DOHH2 (cell line): Measurements from ENCODE around the gene RNGTT.

Experiments
- H3F3A ChIP-seq: fragments of 200-600 bp; sonication (generic), shearing (Covaris generic); 2 replicates; pipeline ENCODE4 v1.6.0; 2016; ENCODE audit warnings: antibody characterized with exemption, mild to moderate bottlenecking; ENCODE audit not compliant: control insufficient read depth, insufficient read depth
- H3K27ac ChIP-seq: fragments of 200-600 bp; sonication (generic); 2 replicates; pipeline ENCODE4 v1.5.1; 2014; ENCODE audit warnings: low read depth, mild to moderate bottlenecking, low read length, moderate library complexity
- H3K27me3 ChIP-seq: fragments of 200-600 bp; sonication (generic); 2 replicates; pipeline ENCODE4 v1.6.1; 2014; ENCODE audit warnings: mild to moderate bottlenecking, low read length, mixed read lengths; ENCODE audit not compliant: control insufficient read depth
- H3K36me3 ChIP-seq: fragments of 200-600 bp; sonication (generic); 2 replicates; pipeline ENCODE4 v1.6.1; 2014; ENCODE audit warnings: mild to moderate bottlenecking, low read length, moderate library complexity, mixed read lengths; ENCODE audit not compliant: control insufficient read depth
- H3K4me1 ChIP-seq: fragments of 200-600 bp; sonication (generic); 2 replicates; pipeline ENCODE4 v1.6.1; 2014; ENCODE audit warnings: mild to moderate bottlenecking, low read length, mixed read lengths; ENCODE audit not compliant: control insufficient read depth
- H3K4me2 ChIP-seq: fragments of 200-600 bp; sonication (generic); 2 replicates; pipeline ENCODE4 v1.6.0; 2014; ENCODE audit warnings: mild to moderate bottlenecking, low read length, moderate library complexity
- H3K4me3 ChIP-seq: fragments of 200-600 bp; sonication (generic); 2 replicates; pipeline ENCODE4 v1.5.1; 2014; ENCODE audit warnings: mild to moderate bottlenecking, low read length, mixed read lengths
- H3K79me2 ChIP-seq: fragments of 200-600 bp; sonication (generic); 2 replicates; pipeline ENCODE4 v1.6.1; 2014; ENCODE audit warnings: mild to moderate bottlenecking, low read length, mixed read lengths; ENCODE audit not compliant: control insufficient read depth
- H3K9me2 ChIP-seq: fragments of 200-600 bp; sonication (generic); replicated peaks from 2 replicates; pipeline ENCODE4 v1.6.1; 2014; ENCODE audit warnings: mild to moderate bottlenecking, low read length, mixed read lengths; ENCODE audit not compliant: control insufficient read depth
- H3K9me3 ChIP-seq: fragments of 200-600 bp; sonication (generic); 2 replicates; pipeline ENCODE4 v1.6.1; 2014; ENCODE audit warnings: antibody characterized with exemption, low read length, mixed read lengths; ENCODE audit not compliant: control insufficient read depth, insufficient read depth
- H4K20me1 ChIP-seq: fragments of 200-600 bp; sonication (generic); 2 replicates; pipeline ENCODE4 v1.6.0; 2014; ENCODE audit warnings: low read depth, mild to moderate bottlenecking, antibody characterized with exemption, low read length, moderate library complexity; ENCODE audit not compliant: control insufficient read depth, insufficient read depth
- EZH2phosphoT487 ChIP-seq: fragments of 200-600 bp; sonication (generic); IDR thresholded peaks from 2 replicates; pipeline ENCODE4 v1.6.1; 2017; ENCODE audit warnings: borderline replicate concordance, mild to moderate bottlenecking, antibody characterized with exemption, low read length, moderate library complexity, mixed read lengths
- TF ChIP-seq, protein P1 (sequence below): fragments of 200-600 bp; sonication (generic); IDR thresholded peaks from one replicate; pipeline ENCODE4 v1.5.1; 2014; ENCODE audit warnings: antibody characterized with exemption, mild to moderate bottlenecking, low read depth, low read length; ENCODE audit not compliant: poor library complexity, severe bottlenecking

RNGTT gene

DNA sequence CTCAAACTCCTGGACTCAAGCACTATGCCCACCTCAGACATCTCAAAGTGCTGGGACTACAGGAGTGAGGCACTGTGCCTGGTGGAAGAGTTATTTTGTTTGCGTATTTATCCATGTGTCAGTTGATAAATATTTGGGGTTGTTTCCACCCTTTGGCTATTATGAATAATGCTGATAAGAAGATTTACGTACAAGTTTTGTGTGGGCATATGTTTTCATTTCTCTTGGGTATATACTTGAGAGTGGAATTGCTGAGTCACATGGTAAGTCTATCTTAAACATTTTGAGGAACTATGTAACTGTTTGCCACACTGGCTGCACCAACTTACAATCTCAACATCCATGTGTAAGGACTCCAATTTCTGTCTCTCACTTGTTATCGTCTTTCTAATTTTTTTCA, 200.3 kb downstream of the RNGTT start:
- Histone ChIP-seq H4K20me1 (no peaks in the 10 kb centered on the region), H3F3A (0 out of 2 replicates have a peak, but pooled peaks cover 3% of the 10 kb centered on the region), H3K9me2 (no peaks in the 10 kb centered on the region), H3K4me3 (no peak overlapping the region), H3K27me3 (no peaks in the 10 kb centered on the region), H3K4me2 (no peak overlapping the region), H3K4me1 (peaks cover 37% of the 10 kb centered on the region), H3K27ac (no peak overlapping the region), H3K9me3 (no peaks in the 10 kb centered on the region), H3K79me2 (no peaks in the 10 kb centered on the region), H3K36me3 (0 out of 2 replicates have a peak, but pooled peaks cover 3% of the 10 kb centered on the region)
- TF ChIP-seq EZH2phosphoT487 = no peak
- TF ChIP-seq, protein P1, sequence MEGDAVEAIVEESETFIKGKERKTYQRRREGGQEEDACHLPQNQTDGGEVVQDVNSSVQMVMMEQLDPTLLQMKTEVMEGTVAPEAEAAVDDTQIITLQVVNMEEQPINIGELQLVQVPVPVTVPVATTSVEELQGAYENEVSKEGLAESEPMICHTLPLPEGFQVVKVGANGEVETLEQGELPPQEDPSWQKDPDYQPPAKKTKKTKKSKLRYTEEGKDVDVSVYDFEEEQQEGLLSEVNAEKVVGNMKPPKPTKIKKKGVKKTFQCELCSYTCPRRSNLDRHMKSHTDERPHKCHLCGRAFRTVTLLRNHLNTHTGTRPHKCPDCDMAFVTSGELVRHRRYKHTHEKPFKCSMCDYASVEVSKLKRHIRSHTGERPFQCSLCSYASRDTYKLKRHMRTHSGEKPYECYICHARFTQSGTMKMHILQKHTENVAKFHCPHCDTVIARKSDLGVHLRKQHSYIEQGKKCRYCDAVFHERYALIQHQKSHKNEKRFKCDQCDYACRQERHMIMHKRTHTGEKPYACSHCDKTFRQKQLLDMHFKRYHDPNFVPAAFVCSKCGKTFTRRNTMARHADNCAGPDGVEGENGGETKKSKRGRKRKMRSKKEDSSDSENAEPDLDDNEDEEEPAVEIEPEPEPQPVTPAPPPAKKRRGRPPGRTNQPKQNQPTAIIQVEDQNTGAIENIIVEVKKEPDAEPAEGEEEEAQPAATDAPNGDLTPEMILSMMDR = no peak

- TF ChIP-seq EZH2phosphoT487 = no peak
- TF ChIP-seq, protein P1 = peak; percentile 43
- no peaks in the 10 kb centered on the region for H3K9me2 ChIP-seq
- peaks cover 29% of the 10 kb centered on the region for H3K4me1 ChIP-seq
- no peaks in the 10 kb centered on the region for H3K79me2 ChIP-seq
- H3F3A ChIP-seq = no peaks in the 10 kb centered on the region
- no peaks in the 10 kb centered on the region for H3K27me3 ChIP-seq
- no peak overlapping the region for H3K27ac ChIP-seq
- no peak overlapping the region for H3K4me3 ChIP-seq
- H3K4me2 ChIP-seq = peak overlapping the region; percentile 16; the same call in 1 of the 2 replicates
- H4K20me1 ChIP-seq = no peaks in the 10 kb centered on the region
- H3K9me3 ChIP-seq = no peaks in the 10 kb centered on the region
- H3K36me3 ChIP-seq = no peaks in the 10 kb centered on the region
These were observed 202.0 kb downstream of the RNGTT start for GRCh38 chr6:88761237-88762031.

GRCh38 chr6:88760091-88760490, 203.3 kb downstream of the RNGTT start:
- Histone ChIP-seq H3K36me3 (no peaks in the 10 kb centered on the region), H3K4me1 (peaks cover 22% of the 10 kb centered on the region), H4K20me1 (no peaks in the 10 kb centered on the region), H3K27ac (no peak overlapping the region), H3K79me2 (no peaks in the 10 kb centered on the region), H3K9me3 (no peaks in the 10 kb centered on the region), H3F3A (no peaks in the 10 kb centered on the region), H3K4me3 (no peak overlapping the region), H3K27me3 (no peaks in the 10 kb centered on the region), H3K4me2 (no peak overlapping the region), H3K9me2 (no peaks in the 10 kb centered on the region)
- TF ChIP-seq, protein P1 = no peak
- no peak for TF ChIP-seq EZH2phosphoT487
